Measurements from ENCODE around the gene SASH3. TPM values are rescaled to one million over a fixed set of nuclear protein-coding genes. Genes with fewer than 3 reads are reported as not detected.

SASH3 gene
- total and polyA plus RNA-seq, 8 donors, result 0.31 to 8.5 (median 1.2) TPM

DNA sequence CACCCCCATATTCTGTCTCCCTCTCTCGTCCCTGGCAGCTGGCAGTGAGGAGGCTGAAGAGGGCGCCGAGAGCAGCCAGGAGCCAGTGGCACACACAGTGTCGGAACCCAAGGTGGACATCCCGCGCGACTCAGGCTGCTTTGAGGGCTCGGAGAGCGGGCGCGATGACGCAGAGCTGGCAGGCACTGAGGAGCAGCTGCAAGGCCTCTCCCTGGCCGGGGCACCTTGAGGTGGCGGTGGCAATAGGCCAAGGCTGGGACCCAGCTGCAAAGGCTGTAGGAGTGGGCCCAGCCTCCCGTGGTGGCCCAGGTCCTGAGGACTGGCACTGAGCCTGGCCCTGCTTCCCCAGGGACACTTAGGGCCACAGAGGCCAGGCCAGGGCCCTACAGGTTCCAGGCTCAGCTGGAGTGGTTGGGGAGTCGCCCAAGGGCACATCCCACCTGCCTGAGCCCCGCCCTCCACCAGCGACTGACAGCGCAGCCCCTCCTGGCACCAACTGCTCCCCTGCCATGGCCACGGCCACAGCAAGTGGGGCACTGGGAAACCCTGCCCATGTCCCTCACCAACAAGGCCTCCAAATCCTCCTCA is 13.9 kb downstream of the SASH3 start:
- no peak overlapping the region for H3K4me3 ChIP-seq
- no peak for ATAC-seq
- no peak for DNase-seq
- H3K36me3 ChIP-seq, result no peaks in the 10 kb centered on the region
- intact Hi-C loops (cut with DNase I), result no loop called here
- no peak overlapping the region for H3K27ac ChIP-seq
- WGBS, 2 donors, result 81 to 83% methylated on average over 20 of the region's 20 CpGs
- no peak for FAIRE-seq
- no peaks in the 10 kb centered on the region for H3K4me1 ChIP-seq
- TF ChIP-seq, protein P1, sequence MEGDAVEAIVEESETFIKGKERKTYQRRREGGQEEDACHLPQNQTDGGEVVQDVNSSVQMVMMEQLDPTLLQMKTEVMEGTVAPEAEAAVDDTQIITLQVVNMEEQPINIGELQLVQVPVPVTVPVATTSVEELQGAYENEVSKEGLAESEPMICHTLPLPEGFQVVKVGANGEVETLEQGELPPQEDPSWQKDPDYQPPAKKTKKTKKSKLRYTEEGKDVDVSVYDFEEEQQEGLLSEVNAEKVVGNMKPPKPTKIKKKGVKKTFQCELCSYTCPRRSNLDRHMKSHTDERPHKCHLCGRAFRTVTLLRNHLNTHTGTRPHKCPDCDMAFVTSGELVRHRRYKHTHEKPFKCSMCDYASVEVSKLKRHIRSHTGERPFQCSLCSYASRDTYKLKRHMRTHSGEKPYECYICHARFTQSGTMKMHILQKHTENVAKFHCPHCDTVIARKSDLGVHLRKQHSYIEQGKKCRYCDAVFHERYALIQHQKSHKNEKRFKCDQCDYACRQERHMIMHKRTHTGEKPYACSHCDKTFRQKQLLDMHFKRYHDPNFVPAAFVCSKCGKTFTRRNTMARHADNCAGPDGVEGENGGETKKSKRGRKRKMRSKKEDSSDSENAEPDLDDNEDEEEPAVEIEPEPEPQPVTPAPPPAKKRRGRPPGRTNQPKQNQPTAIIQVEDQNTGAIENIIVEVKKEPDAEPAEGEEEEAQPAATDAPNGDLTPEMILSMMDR (IDR thresholded peaks at IDR 0.05), result no peak
- no peaks in the 10 kb centered on the region for H3K9me3 ChIP-seq
- no peaks in the 10 kb centered on the region for H3K27me3 ChIP-seq

GRCh38 chrX:129795584-129795983 is 15.8 kb downstream of the SASH3 start:
- Histone ChIP-seq H3K4me3 (no peak overlapping the region), H3K27ac (no peak overlapping the region), H3K9me3 (no peaks in the 10 kb centered on the region), H3K36me3 (no peaks in the 10 kb centered on the region), H3K27me3 (no peaks in the 10 kb centered on the region), H3K4me1 (no peaks in the 10 kb centered on the region)
- no peak for FAIRE-seq
- intact Hi-C loops (cut with DNase I), result no loop called here
- DNase-seq, result no peak
- 88 to 95% methylated on average over 1 of the region's 1 CpG for WGBS, 2 donors
- TF ChIP-seq, protein P1 (IDR thresholded peaks at IDR 0.05), result no peak
- no peak for ATAC-seq

- Histone ChIP-seq H3K36me3 (no peaks in the 10 kb centered on the region), H3K27me3 (no peaks in the 10 kb centered on the region), H3K4me1 (no peaks in the 10 kb centered on the region), H3K4me3 (no peak overlapping the region), H3K27ac (no peak overlapping the region), H3K9me3 (no peaks in the 10 kb centered on the region)
- intact Hi-C loops (cut with DNase I), result no loop called here
- ATAC-seq, result no peak
- FAIRE-seq, result no peak
- WGBS, 2 donors, result 84 to 85% methylated on average over 4 of the region's 4 CpGs
- no peak for DNase-seq
- TF ChIP-seq, protein P1 (IDR thresholded peaks at IDR 0.05), result no peak
Observed at GRCh38 chrX:129797251-129797906, 17.6 kb downstream of the SASH3 start.

DNA sequence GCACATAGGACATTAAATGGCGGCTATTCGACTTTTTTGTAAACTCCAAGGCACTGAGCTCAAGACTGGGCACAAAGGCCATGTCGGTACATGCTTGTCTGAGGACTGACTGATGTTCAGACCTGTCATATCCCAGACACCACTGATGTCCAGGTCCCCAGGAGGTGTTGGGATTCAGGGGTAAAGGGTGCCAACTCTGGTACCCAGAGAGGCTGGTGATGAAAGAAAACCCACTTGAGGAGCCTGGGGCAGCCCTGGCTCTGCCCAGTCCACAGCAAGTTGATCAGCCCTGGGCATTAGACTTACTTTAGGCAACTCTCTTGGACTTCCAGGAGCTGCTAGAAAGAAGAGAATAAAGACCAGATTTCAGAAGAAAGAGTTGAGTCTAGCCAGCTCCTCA is 18.7 kb downstream of the SASH3 start:
- H3K27ac ChIP-seq, result no peak overlapping the region
- TF ChIP-seq, protein P1 (IDR thresholded peaks at IDR 0.05), result no peak
- no peak for FAIRE-seq
- intact Hi-C loops (cut with DNase I), result no loop called here
- no peak overlapping the region for H3K4me3 ChIP-seq
- no peaks in the 10 kb centered on the region for H3K9me3 ChIP-seq
- DNase-seq, result no peak
- no peaks in the 10 kb centered on the region for H3K4me1 ChIP-seq
- ATAC-seq, result no peak
- no peaks in the 10 kb centered on the region for H3K27me3 ChIP-seq
- WGBS, 2 donors, result 93 to 96% methylated on average over 3 of the region's 3 CpGs
- no peaks in the 10 kb centered on the region for H3K36me3 ChIP-seq

DNA sequence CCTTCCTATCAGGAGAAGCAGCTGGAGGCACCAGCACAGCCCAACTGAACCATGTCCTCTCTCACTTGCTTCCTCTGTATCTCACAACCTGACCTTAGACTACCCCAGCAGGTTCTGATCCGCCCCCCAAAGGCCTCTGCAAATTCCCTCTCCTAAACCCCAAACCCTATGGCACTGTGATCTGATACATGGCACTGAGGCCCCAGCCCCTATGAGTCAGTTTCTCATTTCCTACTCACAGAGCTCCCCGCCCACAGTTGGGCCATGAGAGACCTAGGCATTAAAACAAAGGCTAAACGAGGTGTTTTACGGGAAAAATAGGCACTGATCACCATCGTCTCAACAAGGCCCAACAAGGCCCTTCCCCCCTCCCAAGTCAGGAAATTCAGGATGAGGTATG is 19.1 kb downstream of the SASH3 start:
- Histone ChIP-seq H3K9me3 (no peaks in the 10 kb centered on the region), H3K4me1 (no peaks in the 10 kb centered on the region), H3K27me3 (no peaks in the 10 kb centered on the region), H3K36me3 (no peaks in the 10 kb centered on the region), H3K27ac (no peak overlapping the region), H3K4me3 (no peak overlapping the region)
- TF ChIP-seq, protein P1 (IDR thresholded peaks at IDR 0.05), result no peak
- WGBS, 2 donors, result 77 to 91% methylated on average over 5 of the region's 5 CpGs
- intact Hi-C loops (cut with DNase I), result no loop called here
- DNase-seq (no peak), FAIRE-seq (no peak), ATAC-seq (no peak)

Measured in pancreas (tissue), 10 donors.